ENCODE measurements around the gene STRAP.

Gene STRAP

DNA sequence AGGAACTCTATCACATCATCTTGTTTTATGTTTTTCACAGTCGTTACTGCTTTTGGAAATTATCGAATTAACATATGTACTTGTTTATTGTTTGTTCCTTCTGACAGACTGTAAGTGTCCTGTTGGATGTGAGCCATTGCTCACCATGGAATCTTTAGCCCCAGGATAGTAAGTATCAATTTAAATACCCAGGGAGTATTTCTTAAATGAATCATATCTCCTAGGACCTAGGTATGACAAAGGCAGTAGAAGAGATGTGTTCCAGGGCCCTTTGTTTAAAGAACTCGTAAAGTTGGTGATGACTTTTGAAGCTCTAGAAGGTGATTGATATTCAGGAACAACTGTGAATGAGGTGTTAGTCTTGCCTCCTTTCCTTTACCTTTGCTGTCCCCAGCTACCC is 30.3 kb upstream of the STRAP start:
- H3K27me3 ChIP-seq (ENCODE audit: insufficient read depth, poor library complexity, severe bottlenecking), result no peaks in the 10 kb centered on the region

DNA sequence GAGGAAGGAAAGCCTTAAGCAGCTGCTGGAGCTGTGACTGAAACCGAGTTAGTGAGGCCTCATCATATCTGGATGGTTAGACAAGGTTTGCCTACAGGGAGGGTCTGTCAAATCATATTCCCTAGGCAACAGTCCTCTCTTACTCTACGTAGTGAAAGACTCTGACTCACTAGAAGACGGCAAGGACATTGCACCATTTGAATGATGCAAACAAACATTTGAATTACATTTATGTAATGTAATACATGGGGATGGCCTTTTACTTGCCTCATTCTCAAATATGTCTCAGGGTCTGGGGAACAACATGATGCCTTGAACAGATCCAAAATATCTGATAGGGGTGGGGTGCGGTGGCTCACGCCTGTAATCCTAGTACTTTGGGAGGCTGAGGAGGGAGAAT is 29.8 kb upstream of the STRAP start:
- Histone ChIP-seq H3K27ac (ENCODE audit: poor library complexity, severe bottlenecking) (no peak overlapping the region), H3K9me3 (ENCODE audit: severe bottlenecking) (no peaks in the 10 kb centered on the region), H3K36me3 (ENCODE audit: low read depth) (no peaks in the 10 kb centered on the region), H3K4me3 (ENCODE audit: severe bottlenecking) (no peak overlapping the region), H3K4me1 (ENCODE audit: insufficient read depth, poor library complexity, severe bottlenecking) (peaks cover 18% of the 10 kb centered on the region), H3K27me3 (ENCODE audit: insufficient read depth, poor library complexity, severe bottlenecking) (no peaks in the 10 kb centered on the region)
- ATAC-seq (ENCODE audit: low read depth) (peak; percentile 40; the same call in 2 of the 3 replicates), DNase-seq (ENCODE audit: low spot score) (no peak)
- TF ChIP-seq, protein P1, sequence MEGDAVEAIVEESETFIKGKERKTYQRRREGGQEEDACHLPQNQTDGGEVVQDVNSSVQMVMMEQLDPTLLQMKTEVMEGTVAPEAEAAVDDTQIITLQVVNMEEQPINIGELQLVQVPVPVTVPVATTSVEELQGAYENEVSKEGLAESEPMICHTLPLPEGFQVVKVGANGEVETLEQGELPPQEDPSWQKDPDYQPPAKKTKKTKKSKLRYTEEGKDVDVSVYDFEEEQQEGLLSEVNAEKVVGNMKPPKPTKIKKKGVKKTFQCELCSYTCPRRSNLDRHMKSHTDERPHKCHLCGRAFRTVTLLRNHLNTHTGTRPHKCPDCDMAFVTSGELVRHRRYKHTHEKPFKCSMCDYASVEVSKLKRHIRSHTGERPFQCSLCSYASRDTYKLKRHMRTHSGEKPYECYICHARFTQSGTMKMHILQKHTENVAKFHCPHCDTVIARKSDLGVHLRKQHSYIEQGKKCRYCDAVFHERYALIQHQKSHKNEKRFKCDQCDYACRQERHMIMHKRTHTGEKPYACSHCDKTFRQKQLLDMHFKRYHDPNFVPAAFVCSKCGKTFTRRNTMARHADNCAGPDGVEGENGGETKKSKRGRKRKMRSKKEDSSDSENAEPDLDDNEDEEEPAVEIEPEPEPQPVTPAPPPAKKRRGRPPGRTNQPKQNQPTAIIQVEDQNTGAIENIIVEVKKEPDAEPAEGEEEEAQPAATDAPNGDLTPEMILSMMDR (IDR thresholded peaks at IDR 0.05; ENCODE audit: poor library complexity, severe bottlenecking), result no peak

More for the DNA sequence above, 30.3 kb upstream of the STRAP start:
- Histone ChIP-seq H3K4me3 (ENCODE audit: severe bottlenecking) (no peak overlapping the region), H3K36me3 (ENCODE audit: low read depth) (no peaks in the 10 kb centered on the region), H3K4me1 (ENCODE audit: insufficient read depth, poor library complexity, severe bottlenecking) (peaks cover 18% of the 10 kb centered on the region), H3K9me3 (ENCODE audit: severe bottlenecking) (no peaks in the 10 kb centered on the region), H3K27ac (ENCODE audit: poor library complexity, severe bottlenecking) (no peak overlapping the region)
- ATAC-seq (ENCODE audit: low read depth), result peak; percentile 33; the same call in 1 of the 3 replicates
- TF ChIP-seq, protein P1 (IDR thresholded peaks at IDR 0.05; ENCODE audit: poor library complexity, severe bottlenecking), result no peak
- DNase-seq (ENCODE audit: low spot score), result no peak

DNA sequence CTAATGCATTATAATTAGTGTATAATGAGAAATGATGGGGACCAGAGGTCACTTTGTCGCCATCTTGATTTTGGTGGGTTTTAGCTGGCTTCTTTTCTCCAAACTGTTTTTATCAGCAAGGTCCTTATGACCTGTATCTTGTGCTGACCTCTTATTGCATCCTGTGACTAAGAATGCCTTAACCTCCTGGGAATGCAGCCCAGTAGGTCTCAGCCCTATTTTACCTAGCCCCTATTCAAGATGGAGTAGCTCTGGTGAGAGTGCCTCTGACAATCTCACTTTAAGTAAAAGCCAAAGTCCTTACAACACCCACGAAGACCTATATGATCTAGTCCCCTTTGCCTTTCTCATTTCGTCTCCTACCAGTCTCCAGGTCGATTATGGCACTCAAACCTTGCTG is 28.3 kb upstream of the STRAP start:
- no peak overlapping the region for H3K27ac ChIP-seq (ENCODE audit: poor library complexity, severe bottlenecking)
- H3K4me3 ChIP-seq (ENCODE audit: severe bottlenecking), result no peak overlapping the region

DNA sequence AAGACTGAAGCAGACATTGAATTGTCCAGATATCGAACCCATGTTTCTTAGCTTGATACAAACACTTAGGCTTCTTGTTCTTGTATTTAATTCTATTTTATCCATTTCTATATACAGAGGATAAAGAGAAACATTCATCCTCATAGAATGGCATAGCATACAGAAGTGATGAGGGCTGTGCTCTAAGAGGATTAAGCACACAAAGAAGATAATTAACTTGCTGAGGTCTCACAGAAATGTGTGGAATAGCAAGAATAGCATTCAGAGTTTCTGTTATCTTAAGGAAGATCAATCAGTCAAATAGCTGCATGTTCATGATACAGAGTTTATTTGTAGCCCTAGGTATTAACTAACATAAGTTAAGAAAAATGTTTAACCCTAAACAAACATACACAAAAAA is 27.3 kb upstream of the STRAP start:
- Histone ChIP-seq H3K4me1 (ENCODE audit: insufficient read depth, poor library complexity, severe bottlenecking) (peaks cover 18% of the 10 kb centered on the region), H3K27ac (ENCODE audit: poor library complexity, severe bottlenecking) (no peak overlapping the region), H3K36me3 (ENCODE audit: low read depth) (no peaks in the 10 kb centered on the region), H3K27me3 (ENCODE audit: insufficient read depth, poor library complexity, severe bottlenecking) (no peaks in the 10 kb centered on the region), H3K9me3 (ENCODE audit: severe bottlenecking) (no peaks in the 10 kb centered on the region), H3K4me3 (ENCODE audit: severe bottlenecking) (no peak overlapping the region)
- DNase-seq (ENCODE audit: low spot score) (no peak), ATAC-seq (ENCODE audit: low read depth) (no peak)
- TF ChIP-seq, protein P1 (IDR thresholded peaks at IDR 0.05; ENCODE audit: poor library complexity, severe bottlenecking), result no peak

More for the DNA sequence above, 28.3 kb upstream of the STRAP start:
- no peaks in the 10 kb centered on the region for H3K36me3 ChIP-seq (ENCODE audit: low read depth)
- peaks cover 18% of the 10 kb centered on the region for H3K4me1 ChIP-seq (ENCODE audit: insufficient read depth, poor library complexity, severe bottlenecking)
- ATAC-seq (ENCODE audit: low read depth), result no peak
- no peaks in the 10 kb centered on the region for H3K9me3 ChIP-seq (ENCODE audit: severe bottlenecking)
- TF ChIP-seq, protein P1 (IDR thresholded peaks at IDR 0.05; ENCODE audit: poor library complexity, severe bottlenecking), result no peak
- H3K27me3 ChIP-seq (ENCODE audit: insufficient read depth, poor library complexity, severe bottlenecking), result no peaks in the 10 kb centered on the region
- DNase-seq (ENCODE audit: low spot score), result no peak

DNA sequence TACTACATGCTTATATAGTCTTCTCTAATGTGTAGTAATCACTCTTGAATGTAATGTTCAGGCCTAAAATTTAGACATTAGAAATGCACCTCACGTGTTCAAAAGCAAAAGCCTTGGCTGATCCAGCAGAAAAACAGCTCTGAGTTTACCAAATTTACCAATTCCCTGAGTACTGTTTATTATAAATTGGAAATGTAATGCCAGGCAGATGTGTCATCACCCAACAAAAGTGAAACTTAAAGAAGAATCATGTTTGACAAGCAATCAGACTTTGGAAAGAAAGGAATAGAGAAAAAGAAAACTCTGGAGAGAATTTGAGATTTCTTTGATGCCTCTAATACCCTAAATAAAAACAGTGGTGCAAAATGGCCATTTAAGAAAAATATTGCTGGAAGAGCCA is 26.5 kb upstream of the STRAP start:
- Histone ChIP-seq H3K36me3 (ENCODE audit: low read depth) (no peaks in the 10 kb centered on the region), H3K4me1 (ENCODE audit: insufficient read depth, poor library complexity, severe bottlenecking) (peaks cover 18% of the 10 kb centered on the region), H3K27me3 (ENCODE audit: insufficient read depth, poor library complexity, severe bottlenecking) (no peaks in the 10 kb centered on the region), H3K27ac (ENCODE audit: poor library complexity, severe bottlenecking) (no peak overlapping the region), H3K9me3 (ENCODE audit: severe bottlenecking) (no peaks in the 10 kb centered on the region), H3K4me3 (ENCODE audit: severe bottlenecking) (no peak overlapping the region)
- TF ChIP-seq, protein P1 (IDR thresholded peaks at IDR 0.05; ENCODE audit: poor library complexity, severe bottlenecking), result no peak
- DNase-seq (ENCODE audit: low spot score) (no peak), ATAC-seq (ENCODE audit: low read depth) (no peak)

Data from RWPE2 (cell line).